ENCODE measurements around the gene MYT1. TPM values are rescaled to one million over a fixed set of nuclear protein-coding genes. Genes with fewer than 3 reads are reported as not detected.

The MYT1 gene
- total RNA-seq, 2 donors from 2014 or later = 0.27 to 0.74 TPM

DNA sequence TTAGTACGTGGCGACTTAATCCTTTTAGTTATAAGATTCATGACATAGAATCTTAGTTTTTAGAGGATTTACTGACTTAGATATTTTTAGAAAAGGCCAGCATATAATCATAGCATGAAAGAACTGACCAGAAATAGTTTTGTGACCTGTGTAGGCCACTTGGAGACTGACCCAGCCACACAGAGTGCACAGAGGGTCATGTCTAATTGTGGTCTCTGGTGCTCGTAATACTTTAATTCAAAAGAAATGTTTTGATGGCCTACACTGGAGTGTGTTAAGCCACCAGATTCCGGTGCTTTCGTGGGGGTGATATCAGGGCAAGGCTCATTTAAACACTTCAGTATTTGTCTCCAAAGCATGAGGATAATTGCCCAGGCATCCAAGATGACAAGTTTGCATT is 102.7 kb downstream of the MYT1 start:
- WGBS = 88% methylated on average over 5 of the region's 5 CpGs
- TF ChIP-seq POLR2AphosphoS5 (IDR thresholded peaks at IDR 0.05) = no peak
- TF ChIP-seq, protein P1, sequence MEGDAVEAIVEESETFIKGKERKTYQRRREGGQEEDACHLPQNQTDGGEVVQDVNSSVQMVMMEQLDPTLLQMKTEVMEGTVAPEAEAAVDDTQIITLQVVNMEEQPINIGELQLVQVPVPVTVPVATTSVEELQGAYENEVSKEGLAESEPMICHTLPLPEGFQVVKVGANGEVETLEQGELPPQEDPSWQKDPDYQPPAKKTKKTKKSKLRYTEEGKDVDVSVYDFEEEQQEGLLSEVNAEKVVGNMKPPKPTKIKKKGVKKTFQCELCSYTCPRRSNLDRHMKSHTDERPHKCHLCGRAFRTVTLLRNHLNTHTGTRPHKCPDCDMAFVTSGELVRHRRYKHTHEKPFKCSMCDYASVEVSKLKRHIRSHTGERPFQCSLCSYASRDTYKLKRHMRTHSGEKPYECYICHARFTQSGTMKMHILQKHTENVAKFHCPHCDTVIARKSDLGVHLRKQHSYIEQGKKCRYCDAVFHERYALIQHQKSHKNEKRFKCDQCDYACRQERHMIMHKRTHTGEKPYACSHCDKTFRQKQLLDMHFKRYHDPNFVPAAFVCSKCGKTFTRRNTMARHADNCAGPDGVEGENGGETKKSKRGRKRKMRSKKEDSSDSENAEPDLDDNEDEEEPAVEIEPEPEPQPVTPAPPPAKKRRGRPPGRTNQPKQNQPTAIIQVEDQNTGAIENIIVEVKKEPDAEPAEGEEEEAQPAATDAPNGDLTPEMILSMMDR (IDR thresholded peaks at IDR 0.05) = no peak
- no peak for TF ChIP-seq POLR2A (IDR thresholded peaks at IDR 0.05)
- no peaks in the 10 kb centered on the region for H3K36me3 ChIP-seq
- DNase-seq (ENCODE audit: low spot score) = no peak
- intact Hi-C loops (cut with DNase I) = no loop called here
- no peaks in the 10 kb centered on the region for H3K9me3 ChIP-seq
- H3K4me1 ChIP-seq (replicated peaks) = no peaks in the 10 kb centered on the region
- H3K27me3 ChIP-seq (replicated peaks; ENCODE audit: insufficient read depth) = no peaks in the 10 kb centered on the region
- H3K27ac ChIP-seq = no peak overlapping the region
- no peak overlapping the region for H3K4me3 ChIP-seq

DNA sequence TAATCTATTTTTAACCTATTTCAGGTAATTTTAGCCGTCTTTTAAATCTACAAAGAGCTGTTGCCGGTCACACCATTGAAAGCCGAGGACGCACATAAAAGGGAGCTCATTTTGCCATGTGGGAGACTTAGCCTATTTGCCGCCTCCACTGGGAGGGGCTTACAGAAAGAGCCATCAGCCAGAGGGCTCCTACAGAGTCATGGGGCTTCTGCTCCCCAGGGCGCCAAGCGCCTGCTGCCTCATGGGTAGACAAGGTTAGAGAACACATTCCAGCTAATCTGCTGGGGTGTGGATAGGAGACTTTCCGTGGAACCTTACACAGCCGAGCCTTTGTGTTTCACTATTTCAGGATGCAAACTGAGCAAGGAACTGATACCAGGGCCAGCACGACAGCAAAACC is 103.9 kb downstream of the MYT1 start:
- no peaks in the 10 kb centered on the region for H3K4me1 ChIP-seq (replicated peaks)
- TF ChIP-seq POLR2AphosphoS5 (IDR thresholded peaks at IDR 0.05) (no peak), POLR2A (IDR thresholded peaks at IDR 0.05) (no peak)
- TF ChIP-seq, protein P1 (IDR thresholded peaks at IDR 0.05) = no peak
- WGBS = 86% methylated on average over 10 of the region's 10 CpGs
- intact Hi-C loops (cut with DNase I) = no loop called here
- H3K9me3 ChIP-seq = no peaks in the 10 kb centered on the region
- no peaks in the 10 kb centered on the region for H3K36me3 ChIP-seq
- no peak for DNase-seq (ENCODE audit: low spot score)
- no peak overlapping the region for H3K27ac ChIP-seq
- no peak overlapping the region for H3K4me3 ChIP-seq
- no peaks in the 10 kb centered on the region for H3K27me3 ChIP-seq (replicated peaks; ENCODE audit: insufficient read depth)

DNA sequence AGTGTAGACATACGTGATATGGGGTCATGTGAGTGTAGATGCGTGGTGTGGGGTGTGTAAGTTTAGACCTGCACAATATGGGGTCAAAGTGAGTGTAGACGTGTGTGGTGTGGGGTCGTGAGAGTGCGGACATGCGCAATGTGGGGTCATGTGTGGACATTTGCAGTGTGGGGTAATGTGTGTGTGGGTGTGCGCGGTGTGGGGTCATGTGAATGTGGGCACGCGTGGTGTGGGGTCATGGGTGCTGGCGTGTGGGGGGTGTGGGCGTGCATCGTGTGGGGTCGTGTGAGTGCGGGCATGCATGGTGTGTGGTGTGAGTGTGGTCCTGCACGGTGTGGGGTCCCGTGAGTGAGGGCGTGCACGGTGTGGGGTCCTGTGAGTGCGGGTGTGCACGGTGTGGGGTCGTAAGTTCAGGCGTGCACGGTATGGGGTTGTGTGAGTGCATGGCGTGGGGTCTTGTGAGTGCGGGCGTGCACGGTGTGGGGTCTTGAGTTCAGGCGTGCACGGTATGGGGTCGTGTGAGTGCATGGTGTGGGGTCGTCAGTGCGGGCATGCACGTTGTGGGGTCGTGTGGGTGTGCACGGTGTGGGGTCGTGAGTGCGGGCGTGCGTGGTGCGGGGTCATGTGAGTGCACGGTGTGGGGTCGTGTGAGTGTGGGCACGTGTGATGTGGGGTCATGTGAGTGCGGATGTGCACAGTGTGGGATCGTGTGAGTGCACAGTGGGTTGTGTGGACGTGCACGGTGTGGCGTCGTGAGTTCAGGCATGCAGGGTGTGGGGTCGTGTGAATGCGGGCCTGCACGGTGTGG is 105.6 kb downstream of the MYT1 start:
- intact Hi-C loops (cut with DNase I) = no loop called here
- no peak overlapping the region for H3K27ac ChIP-seq
- no peak overlapping the region for H3K4me3 ChIP-seq
- no peaks in the 10 kb centered on the region for H3K9me3 ChIP-seq
- TF ChIP-seq, protein P1 (IDR thresholded peaks at IDR 0.05) = no peak
- TF ChIP-seq POLR2A (IDR thresholded peaks at IDR 0.05) (no peak), POLR2AphosphoS5 (IDR thresholded peaks at IDR 0.05) (no peak)
- H3K27me3 ChIP-seq (replicated peaks; ENCODE audit: insufficient read depth) = no peaks in the 10 kb centered on the region
- 96% methylated on average over 53 of the region's 53 CpGs for WGBS
- no peak for DNase-seq (ENCODE audit: low spot score)
- no peaks in the 10 kb centered on the region for H3K4me1 ChIP-seq (replicated peaks)
- H3K36me3 ChIP-seq = no peaks in the 10 kb centered on the region

DNA sequence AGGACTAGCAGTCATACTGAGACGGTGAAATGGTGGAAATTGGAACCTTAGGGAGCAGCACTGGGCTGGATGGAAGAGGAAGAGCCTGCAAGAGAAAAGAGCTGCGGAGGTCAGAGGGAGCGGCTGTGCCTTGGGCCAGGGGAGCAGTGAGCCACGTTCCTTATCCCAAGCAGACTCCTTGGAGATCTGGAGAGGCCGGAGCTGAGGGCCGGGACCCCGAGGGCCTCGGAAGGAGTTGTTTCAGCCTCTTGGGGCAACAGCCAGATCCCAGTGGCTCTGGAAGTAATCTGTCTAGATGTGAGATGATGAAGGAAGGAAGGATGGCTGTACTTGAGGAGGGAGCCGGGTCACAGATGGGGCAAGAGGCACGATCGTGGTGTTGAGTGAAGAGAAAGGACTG is 107.4 kb downstream of the MYT1 start:
- TF ChIP-seq, protein P1 (IDR thresholded peaks at IDR 0.05) = no peak
- no peak for TF ChIP-seq POLR2A (IDR thresholded peaks at IDR 0.05)
- no peak for TF ChIP-seq POLR2AphosphoS5 (IDR thresholded peaks at IDR 0.05)
- Histone ChIP-seq H3K9me3 (no peaks in the 10 kb centered on the region), H3K36me3 (no peaks in the 10 kb centered on the region), H3K4me1 (replicated peaks) (no peaks in the 10 kb centered on the region), H3K27me3 (replicated peaks; ENCODE audit: insufficient read depth) (no peaks in the 10 kb centered on the region), H3K4me3 (no peak overlapping the region), H3K27ac (no peak overlapping the region)
- intact Hi-C loops (cut with DNase I) = no loop called here
- WGBS = 94% methylated on average over 11 of the region's 11 CpGs
- DNase-seq (ENCODE audit: low spot score) = no peak

DNA sequence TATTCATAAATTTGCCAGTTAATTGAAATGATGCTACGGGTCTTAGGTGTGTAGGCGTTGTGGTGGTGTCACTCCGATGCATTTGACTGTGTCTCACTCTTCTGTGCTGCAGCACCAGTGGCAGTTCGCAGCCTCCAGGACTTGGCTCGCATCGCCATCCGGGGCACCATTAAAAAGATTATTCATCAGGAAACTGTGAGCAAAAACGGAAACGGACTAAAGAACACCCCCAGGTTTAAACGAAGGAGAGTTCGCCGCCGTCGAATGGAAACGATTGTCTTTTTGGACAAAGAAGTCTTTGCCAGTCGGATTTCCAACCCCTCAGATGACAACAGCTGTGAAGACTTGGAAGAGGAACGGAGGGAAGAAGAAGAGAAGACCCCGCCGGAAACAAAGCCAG is 108.9 kb downstream of the MYT1 start:
- 91% methylated on average over 19 of the region's 19 CpGs for WGBS
- Histone ChIP-seq H3K9me3 (no peaks in the 10 kb centered on the region), H3K4me1 (replicated peaks) (no peaks in the 10 kb centered on the region), H3K4me3 (no peak overlapping the region), H3K27me3 (replicated peaks; ENCODE audit: insufficient read depth) (no peaks in the 10 kb centered on the region), H3K27ac (no peak overlapping the region), H3K36me3 (no peaks in the 10 kb centered on the region)
- no peak for DNase-seq (ENCODE audit: low spot score)
- intact Hi-C loops (cut with DNase I) = no loop called here
- TF ChIP-seq POLR2AphosphoS5 (IDR thresholded peaks at IDR 0.05) (no peak), POLR2A (IDR thresholded peaks at IDR 0.05) (no peak)
- TF ChIP-seq, protein P1 (IDR thresholded peaks at IDR 0.05) = no peak
